ENCODE results near the gene C16orf92.
"Not testable (repeated sequence)": the region's sequence is repeated elsewhere in the genome, so short reads cannot be mapped to it uniquely, and the experiment has no call there.

Gene C16orf92

GRCh38 chr16:30030841-30031413 is 7.9 kb downstream of the C16orf92 start, which contains the start of gene TLCD3B:
Gene TLCD3B, minus strand, starts transcription at chr16:30031271. Its CDS starts 744 bp downstream, at chr16:30030527.
- Histone ChIP-seq H3K36me3 (ENCODE audit: insufficient read depth, low read length) (no peaks in the 10 kb centered on the region), H3K27ac (ENCODE audit: low read depth, low read length) (no peak within 1 kb of the TSS), H3K4me3 (ENCODE audit: low read depth, low read length) (peak within 1 kb of the TSS; percentile 58; the same call in 1 of the 2 replicates), H3K4me1 (ENCODE audit: control insufficient read depth, insufficient read depth, low read length, unreplicated experiment) (no peaks in the 10 kb centered on the region), H2AFZ (ENCODE audit: low read length, unreplicated experiment) (no peak within 1 kb of the TSS), H3K27me3 (ENCODE audit: insufficient read depth, low read length) (peaks cover 35% of the 10 kb centered on the region), H3K79me2 (ENCODE audit: control insufficient read depth, insufficient read depth, low read length, unreplicated experiment) (no peaks in the 10 kb centered on the region)

GRCh38 chr16:30031477-30031918 is 8.5 kb downstream of the C16orf92 start:
- H3K4me3 ChIP-seq (ENCODE audit: low read depth, low read length), result no peak overlapping the region
- H3K36me3 ChIP-seq (ENCODE audit: insufficient read depth, low read length), result no peaks in the 10 kb centered on the region
- no peak overlapping the region for H3K27ac ChIP-seq (ENCODE audit: low read depth, low read length)
- H3K27me3 ChIP-seq (ENCODE audit: insufficient read depth, low read length), result peaks cover 35% of the 10 kb centered on the region
- no peaks in the 10 kb centered on the region for H3K4me1 ChIP-seq (ENCODE audit: control insufficient read depth, insufficient read depth, low read length, unreplicated experiment)
- H2AFZ ChIP-seq (ENCODE audit: low read length, unreplicated experiment), result no peak overlapping the region
- H3K79me2 ChIP-seq (ENCODE audit: control insufficient read depth, insufficient read depth, low read length, unreplicated experiment), result no peaks in the 10 kb centered on the region

- Histone ChIP-seq H2AFZ (ENCODE audit: low read length, unreplicated experiment) (no peak overlapping the region), H3K4me3 (ENCODE audit: low read depth, low read length) (no peak overlapping the region), H3K27me3 (ENCODE audit: insufficient read depth, low read length) (peaks cover 31% of the 10 kb centered on the region), H3K27ac (ENCODE audit: low read depth, low read length) (no peak overlapping the region), H3K36me3 (ENCODE audit: insufficient read depth, low read length) (no peaks in the 10 kb centered on the region), H3K4me1 (ENCODE audit: control insufficient read depth, insufficient read depth, low read length, unreplicated experiment) (no peaks in the 10 kb centered on the region), H3K79me2 (ENCODE audit: control insufficient read depth, insufficient read depth, low read length, unreplicated experiment) (no peaks in the 10 kb centered on the region)
Observed at GRCh38 chr16:30032083-30032819, 9.3 kb downstream of the C16orf92 start.

- H3K4me1 ChIP-seq (ENCODE audit: control insufficient read depth, insufficient read depth, low read length, unreplicated experiment), result no peaks in the 10 kb centered on the region
- H3K27ac ChIP-seq (ENCODE audit: low read depth, low read length), result no peak overlapping the region
- peaks cover 26% of the 10 kb centered on the region for H3K27me3 ChIP-seq (ENCODE audit: insufficient read depth, low read length)
- no peak overlapping the region for H2AFZ ChIP-seq (ENCODE audit: low read length, unreplicated experiment)
- no peaks in the 10 kb centered on the region for H3K79me2 ChIP-seq (ENCODE audit: control insufficient read depth, insufficient read depth, low read length, unreplicated experiment)
- no peaks in the 10 kb centered on the region for H3K36me3 ChIP-seq (ENCODE audit: insufficient read depth, low read length)
- no peak overlapping the region for H3K4me3 ChIP-seq (ENCODE audit: low read depth, low read length)
Observed at GRCh38 chr16:30033270-30033669, 10.3 kb downstream of the C16orf92 start.

- no peaks in the 10 kb centered on the region for H3K4me1 ChIP-seq (ENCODE audit: control insufficient read depth, insufficient read depth, low read length, unreplicated experiment)
- H3K27me3 ChIP-seq (ENCODE audit: insufficient read depth, low read length), result no peaks in the 10 kb centered on the region
- H3K36me3 ChIP-seq (ENCODE audit: insufficient read depth, low read length), result no peaks in the 10 kb centered on the region
- no peak overlapping the region for H3K27ac ChIP-seq (ENCODE audit: low read depth, low read length)
- H3K4me3 ChIP-seq (ENCODE audit: low read depth, low read length), result no peak overlapping the region
- no peaks in the 10 kb centered on the region for H3K79me2 ChIP-seq (ENCODE audit: control insufficient read depth, insufficient read depth, low read length, unreplicated experiment)
- H2AFZ ChIP-seq (ENCODE audit: low read length, unreplicated experiment), result no peak overlapping the region
Observed at GRCh38 chr16:30040221-30040620, 17.2 kb downstream of the C16orf92 start.

- not testable (repeated sequence) for H3K79me2 ChIP-seq (ENCODE audit: control insufficient read depth, insufficient read depth, low read length, unreplicated experiment); H3K4me3 ChIP-seq (ENCODE audit: low read depth, low read length); H2AFZ ChIP-seq (ENCODE audit: low read length, unreplicated experiment); H3K27me3 ChIP-seq (ENCODE audit: insufficient read depth, low read length); H3K36me3 ChIP-seq (ENCODE audit: insufficient read depth, low read length); H3K27ac ChIP-seq (ENCODE audit: low read depth, low read length); H3K4me1 ChIP-seq (ENCODE audit: control insufficient read depth, insufficient read depth, low read length, unreplicated experiment)
Observed at GRCh38 chr16:30040690-30041089, 17.7 kb downstream of the C16orf92 start.

- Histone ChIP-seq H3K79me2 (ENCODE audit: control insufficient read depth, insufficient read depth, low read length, unreplicated experiment) (no peaks in the 10 kb centered on the region), H3K27ac (ENCODE audit: low read depth, low read length) (no peak overlapping the region), H3K4me3 (ENCODE audit: low read depth, low read length) (no peak overlapping the region), H3K4me1 (ENCODE audit: control insufficient read depth, insufficient read depth, low read length, unreplicated experiment) (no peaks in the 10 kb centered on the region), H2AFZ (ENCODE audit: low read length, unreplicated experiment) (no peak overlapping the region), H3K27me3 (ENCODE audit: insufficient read depth, low read length) (no peaks in the 10 kb centered on the region), H3K36me3 (ENCODE audit: insufficient read depth, low read length) (no peaks in the 10 kb centered on the region)
Observed at GRCh38 chr16:30041841-30042240, 18.8 kb downstream of the C16orf92 start.

- H3K79me2 ChIP-seq (ENCODE audit: control insufficient read depth, insufficient read depth, low read length, unreplicated experiment), result peaks cover 3% of the 10 kb centered on the region
- H3K4me3 ChIP-seq (ENCODE audit: low read depth, low read length), result no peak overlapping the region
- no peak overlapping the region for H2AFZ ChIP-seq (ENCODE audit: low read length, unreplicated experiment)
- H3K27me3 ChIP-seq (ENCODE audit: insufficient read depth, low read length), result no peaks in the 10 kb centered on the region
- H3K27ac ChIP-seq (ENCODE audit: low read depth, low read length), result no peak overlapping the region
- H3K4me1 ChIP-seq (ENCODE audit: control insufficient read depth, insufficient read depth, low read length, unreplicated experiment), result no peaks in the 10 kb centered on the region
- H3K36me3 ChIP-seq (ENCODE audit: insufficient read depth, low read length), result no peaks in the 10 kb centered on the region
Observed at GRCh38 chr16:30046178-30046577, 23.2 kb downstream of the C16orf92 start.

- H3K4me3 ChIP-seq (ENCODE audit: low read depth, low read length), result no peak overlapping the region
Observed at GRCh38 chr16:30046588-30046987, 23.6 kb downstream of the C16orf92 start.

GRCh38 chr16:30049871-30050270 is 26.9 kb downstream of the C16orf92 start:
- H3K4me1 ChIP-seq (ENCODE audit: control insufficient read depth, insufficient read depth, low read length, unreplicated experiment), result peaks cover 14% of the 10 kb centered on the region
- H3K4me3 ChIP-seq (ENCODE audit: low read depth, low read length), result no peak overlapping the region
- H3K36me3 ChIP-seq (ENCODE audit: insufficient read depth, low read length), result no peaks in the 10 kb centered on the region
- no peak overlapping the region for H2AFZ ChIP-seq (ENCODE audit: low read length, unreplicated experiment)
- H3K27me3 ChIP-seq (ENCODE audit: insufficient read depth, low read length), result no peaks in the 10 kb centered on the region
- no peak overlapping the region for H3K27ac ChIP-seq (ENCODE audit: low read depth, low read length)
- peaks cover 20% of the 10 kb centered on the region for H3K79me2 ChIP-seq (ENCODE audit: control insufficient read depth, insufficient read depth, low read length, unreplicated experiment)

More at GRCh38 chr16:30046588-30046987, 23.6 kb downstream of the C16orf92 start:
- peaks cover 3% of the 10 kb centered on the region for H3K79me2 ChIP-seq (ENCODE audit: control insufficient read depth, insufficient read depth, low read length, unreplicated experiment)
- no peak overlapping the region for H2AFZ ChIP-seq (ENCODE audit: low read length, unreplicated experiment)
- peaks cover 2% of the 10 kb centered on the region for H3K4me1 ChIP-seq (ENCODE audit: control insufficient read depth, insufficient read depth, low read length, unreplicated experiment)
- H3K36me3 ChIP-seq (ENCODE audit: insufficient read depth, low read length), result no peaks in the 10 kb centered on the region
- H3K27me3 ChIP-seq (ENCODE audit: insufficient read depth, low read length), result no peaks in the 10 kb centered on the region
- no peak overlapping the region for H3K27ac ChIP-seq (ENCODE audit: low read depth, low read length)

- Histone ChIP-seq H3K27ac (ENCODE audit: low read depth, low read length) (peak overlapping the region; percentile 57), H3K4me1 (ENCODE audit: control insufficient read depth, insufficient read depth, low read length, unreplicated experiment) (peaks cover 16% of the 10 kb centered on the region)
Observed at GRCh38 chr16:30051518-30051917, 28.5 kb downstream of the C16orf92 start.

More at GRCh38 chr16:30051518-30051917, 28.5 kb downstream of the C16orf92 start:
- H3K79me2 ChIP-seq (ENCODE audit: control insufficient read depth, insufficient read depth, low read length, unreplicated experiment), result peaks cover 21% of the 10 kb centered on the region
- peak overlapping the region; percentile 39 for H3K4me3 ChIP-seq (ENCODE audit: low read depth, low read length)
- H3K27me3 ChIP-seq (ENCODE audit: insufficient read depth, low read length), result no peaks in the 10 kb centered on the region
- no peak overlapping the region for H2AFZ ChIP-seq (ENCODE audit: low read length, unreplicated experiment)
- no peaks in the 10 kb centered on the region for H3K36me3 ChIP-seq (ENCODE audit: insufficient read depth, low read length)

Data from ACC112 (cell line).